Esophagus mucosa (tissue), 1 donor: Measurements from ENCODE around the gene CRB2. TPM values are rescaled to one million over a fixed set of nuclear protein-coding genes. Genes with fewer than 3 reads are reported as not detected.
"Not testable (repeated sequence)": the region's sequence is repeated elsewhere in the genome, so short reads cannot be mapped to it uniquely, and the experiment has no call there.

ENCODE experiments used
- ATAC-seq: fragments of 200-7000 bp; cut with Tn5 transposase; one replicate; pipeline ENCODE4 v1.9.1; 2020
- total RNA-seq: library from RNA; stranded (reverse); gene quantifications from one replicate; pipeline ENCODE4 v1.2.4, GENCODE V29; 2023
- donor health status: DM: yes; HTN: yes; CAD: no.

Gene CRB2
- total RNA-seq, 1 donor from 2014 or later, result not detected

- no peak for ATAC-seq
Observed at GRCh38 chr9:123382653-123383511, 26.9 kb downstream of the CRB2 start.

- no peak for ATAC-seq
Observed at GRCh38 chr9:123383512-123384170, 27.6 kb downstream of the CRB2 start.

GRCh38 chr9:123387686-123388085 lies 31.7 kb downstream of the CRB2 start:
- no peak for ATAC-seq

DNA sequence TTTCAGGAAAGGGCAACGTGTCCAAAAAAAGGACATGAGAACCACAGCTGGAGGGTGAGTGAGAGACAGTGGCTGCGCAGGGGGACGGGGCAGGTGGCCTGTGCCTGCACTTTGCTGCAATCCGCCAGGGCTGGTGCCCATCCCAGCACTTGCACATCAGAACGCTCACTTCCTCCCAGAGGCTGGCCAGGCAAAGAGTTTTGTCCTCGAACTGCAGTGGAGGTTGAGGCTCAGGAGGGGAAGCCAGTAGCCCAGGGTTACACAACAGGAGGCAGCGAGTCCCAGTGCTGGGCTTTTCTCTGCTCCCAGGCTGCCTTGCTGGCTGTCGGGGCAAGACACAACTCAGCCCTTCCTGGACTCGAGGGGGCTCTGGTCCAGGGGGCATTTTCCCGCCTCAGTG lies 33.1 kb downstream of the CRB2 start:
- no peak for ATAC-seq

GRCh38 chr9:123389698-123390097 lies 33.7 kb downstream of the CRB2 start:
- ATAC-seq, result no peak

DNA sequence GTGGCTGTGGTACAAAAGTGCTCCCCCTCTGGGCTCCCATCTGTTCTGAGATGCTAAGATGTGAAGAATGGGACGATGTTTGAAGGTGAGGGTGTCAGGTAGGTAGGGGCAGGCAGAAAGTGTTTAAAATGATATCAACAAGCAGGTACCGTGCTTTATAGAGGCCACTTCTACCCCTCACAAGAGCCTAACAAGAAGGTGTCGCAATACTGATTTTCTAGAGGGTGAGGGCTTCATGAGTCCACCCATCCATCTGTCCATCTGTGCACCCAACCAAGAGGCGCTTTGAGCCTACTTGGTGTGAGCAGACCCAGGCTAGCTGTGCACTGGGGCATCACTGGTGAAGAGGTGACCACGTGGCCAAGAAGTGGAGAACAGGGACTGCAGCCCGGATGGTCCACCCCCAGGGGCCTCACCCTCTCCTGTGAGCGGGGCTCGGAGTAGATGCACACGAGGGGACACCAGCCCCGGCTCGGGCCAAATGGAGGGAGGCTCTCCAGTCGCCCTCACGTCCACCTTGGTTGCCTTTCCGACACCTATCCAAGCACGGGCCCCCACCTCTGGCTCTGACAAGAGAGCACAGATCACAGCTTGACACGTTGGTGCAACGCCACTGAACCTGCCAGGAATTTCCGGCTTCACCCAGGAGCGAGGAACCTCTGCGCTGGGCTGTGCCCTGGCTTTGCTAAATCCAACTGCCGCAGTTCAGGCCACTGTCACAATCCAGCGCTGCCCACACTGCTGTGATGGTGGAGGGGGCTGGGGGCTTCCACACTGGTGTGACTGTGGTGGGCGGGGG lies 34.5 kb downstream of the CRB2 start:
- no peak for ATAC-seq

DNA sequence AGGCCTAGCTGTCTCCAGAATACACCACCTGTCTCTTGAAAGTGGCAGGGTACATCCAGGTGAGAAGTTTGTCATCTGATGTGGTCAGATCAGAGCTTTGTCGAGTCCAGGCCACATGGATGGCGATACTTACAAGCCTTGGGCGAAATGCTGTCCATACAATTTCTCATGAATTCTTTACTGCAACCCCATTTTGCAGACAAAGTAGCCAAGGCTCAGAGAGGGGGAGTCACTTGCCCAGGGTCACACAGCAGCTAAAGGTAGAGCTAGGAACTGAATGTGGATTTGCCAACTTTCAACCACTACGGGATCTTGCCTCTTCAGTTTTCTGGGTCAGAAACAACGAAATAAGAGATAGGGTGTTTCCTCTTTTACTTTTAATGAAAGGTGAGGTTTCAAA lies 35.2 kb downstream of the CRB2 start:
- ATAC-seq, result no peak

- ATAC-seq, result no peak
Observed at GRCh38 chr9:123391946-123392345, 35.9 kb downstream of the CRB2 start.

DNA sequence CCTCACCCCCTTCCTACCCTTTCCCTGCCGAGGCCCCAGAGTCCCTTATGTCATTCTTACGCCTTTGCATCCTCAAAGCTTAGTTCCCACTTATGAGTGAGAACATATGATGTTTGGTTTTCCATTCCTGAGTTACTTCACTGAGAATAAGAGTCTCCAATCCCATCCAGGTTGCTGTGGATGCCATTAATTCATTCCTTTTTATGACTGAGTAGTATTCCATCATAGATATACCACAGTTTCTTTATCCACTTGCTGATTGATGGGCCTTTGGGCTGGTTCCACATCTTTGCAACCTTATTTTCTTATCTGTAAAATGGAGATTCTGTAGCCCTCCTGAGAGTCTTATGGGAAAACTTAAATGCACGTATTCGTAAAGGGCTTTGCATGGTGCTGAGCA lies 36.8 kb downstream of the CRB2 start:
- no peak for ATAC-seq

DNA sequence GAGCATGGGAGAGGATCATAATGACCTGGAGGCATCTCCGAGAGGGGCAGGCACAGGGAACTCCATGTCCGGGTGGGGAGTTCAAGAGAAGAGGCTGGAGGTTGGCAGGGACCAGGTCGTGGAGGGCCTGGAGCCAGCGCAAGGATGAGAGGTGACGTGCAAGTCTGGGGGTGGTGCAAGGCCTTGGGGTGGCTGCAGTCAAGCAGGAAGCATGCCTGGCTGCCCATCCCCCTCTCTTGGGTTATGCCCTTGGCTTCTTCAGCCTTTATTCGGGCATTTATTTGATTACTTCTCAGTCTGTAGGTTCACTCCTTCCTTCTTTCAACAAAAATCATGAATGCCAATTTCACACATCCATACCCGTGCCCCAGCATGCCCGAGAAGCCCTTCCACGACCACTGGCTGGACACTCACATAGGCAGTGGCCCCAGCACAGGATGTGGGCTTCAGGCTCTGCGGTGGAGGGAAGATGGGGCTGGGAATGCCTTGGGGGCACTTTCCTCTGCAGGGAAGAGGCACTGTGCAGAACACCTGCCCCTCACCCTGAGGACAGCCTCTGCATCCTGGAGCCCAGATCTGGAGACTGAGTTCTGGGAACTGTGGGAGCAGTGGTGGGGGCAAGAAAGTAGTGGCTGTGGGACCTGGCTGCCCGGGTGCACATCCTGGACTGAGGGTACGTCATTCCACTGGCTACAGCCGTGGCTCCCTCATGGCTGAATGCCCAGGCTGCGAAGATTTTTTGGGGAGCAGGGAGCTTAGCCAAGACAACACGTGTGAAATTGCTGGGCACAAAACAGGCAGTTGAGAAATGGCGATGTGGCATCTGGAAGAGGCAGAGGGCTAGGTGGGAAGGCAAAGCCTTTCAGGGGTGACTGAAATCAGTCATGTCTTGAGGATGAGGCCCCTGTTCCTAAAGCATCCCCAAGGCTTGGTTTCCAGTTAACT lies 38.6 kb downstream of the CRB2 start:
- no peak for ATAC-seq

GRCh38 chr9:123395276-123395688 lies 39.3 kb downstream of the CRB2 start:
- ATAC-seq, result no peak

DNA sequence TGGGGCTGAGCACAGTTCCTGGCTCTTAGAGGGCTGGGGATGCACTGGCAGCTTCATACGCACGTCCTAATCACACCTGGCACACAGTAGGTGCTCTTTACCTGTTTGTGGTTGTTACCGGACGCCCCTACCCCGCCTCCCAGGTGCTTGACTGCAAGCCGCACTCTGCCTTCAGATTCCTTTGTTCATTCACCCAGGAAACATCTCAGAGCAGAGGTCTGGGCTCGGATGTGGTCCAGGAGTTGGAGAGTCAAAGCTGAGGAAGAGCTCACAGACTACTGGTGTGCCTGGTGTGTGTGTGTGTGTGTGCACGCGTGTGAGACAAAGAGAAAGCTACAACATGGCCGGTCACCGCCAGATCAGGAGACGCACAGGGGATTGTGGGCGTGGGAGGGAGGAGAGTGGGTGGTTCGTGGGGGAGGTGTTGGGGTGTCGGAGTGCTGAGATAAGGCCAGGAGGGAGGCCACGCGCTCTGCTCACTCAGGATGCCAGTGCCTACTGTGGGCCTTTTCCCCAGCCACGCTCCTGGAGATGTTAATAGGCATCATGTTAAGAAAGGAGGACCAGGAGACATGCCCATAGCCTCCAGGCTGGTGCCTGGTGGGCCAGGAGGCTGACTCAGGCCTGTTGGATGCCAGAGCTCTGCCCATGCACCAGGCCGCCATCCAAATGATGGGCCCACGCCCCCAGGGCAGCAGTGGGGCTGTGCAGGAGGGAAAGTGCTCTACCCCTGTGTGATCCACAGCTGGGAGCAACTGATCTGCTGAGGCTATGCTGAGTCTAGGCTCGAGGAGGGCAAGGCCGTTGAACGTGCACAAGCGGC lies 39.9 kb downstream of the CRB2 start:
- no peak for ATAC-seq

DNA sequence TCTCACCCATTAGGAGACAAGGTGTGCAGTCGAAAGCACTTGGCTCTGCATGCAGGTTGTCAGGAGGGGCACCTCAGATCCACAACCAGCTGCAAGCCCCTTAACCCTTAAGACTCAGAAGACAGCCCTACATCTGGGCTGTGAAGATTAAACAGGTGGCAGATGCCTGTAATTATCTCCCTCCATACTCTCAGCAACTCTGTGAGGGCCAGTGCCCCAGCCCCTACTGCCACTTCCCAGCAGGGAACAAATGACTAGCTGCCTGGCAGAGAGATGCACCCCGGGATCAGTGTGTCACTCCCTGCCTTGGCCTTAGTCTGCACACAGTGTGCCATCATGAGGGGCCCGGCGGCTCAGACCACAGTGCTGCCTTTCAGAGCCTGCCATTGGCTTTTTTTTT lies 42.0 kb downstream of the CRB2 start:
- no peak for ATAC-seq

DNA sequence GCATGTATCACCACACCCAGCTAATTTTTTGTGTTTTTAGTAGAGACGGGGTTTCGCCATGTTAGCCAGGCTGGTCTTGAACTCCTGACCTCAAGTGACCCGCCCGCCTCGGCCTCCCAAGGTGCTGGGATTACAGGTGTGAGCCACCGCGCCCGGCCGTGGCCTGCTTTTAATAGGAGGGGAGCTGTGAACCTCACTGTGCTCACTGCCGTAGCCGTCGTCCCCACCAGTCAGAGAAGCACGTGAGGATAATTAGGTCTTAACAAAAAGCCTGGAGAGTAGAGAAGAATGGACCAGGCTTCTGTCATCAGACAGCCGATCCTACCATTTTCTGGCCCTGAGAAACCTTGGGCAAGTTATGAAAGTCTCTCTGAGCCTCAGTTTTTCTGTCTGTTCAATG lies 42.9 kb downstream of the CRB2 start:
- ATAC-seq, result not testable (repeated sequence)

GRCh38 chr9:123399803-123400378 lies 43.9 kb downstream of the CRB2 start:
- no peak for ATAC-seq

DNA sequence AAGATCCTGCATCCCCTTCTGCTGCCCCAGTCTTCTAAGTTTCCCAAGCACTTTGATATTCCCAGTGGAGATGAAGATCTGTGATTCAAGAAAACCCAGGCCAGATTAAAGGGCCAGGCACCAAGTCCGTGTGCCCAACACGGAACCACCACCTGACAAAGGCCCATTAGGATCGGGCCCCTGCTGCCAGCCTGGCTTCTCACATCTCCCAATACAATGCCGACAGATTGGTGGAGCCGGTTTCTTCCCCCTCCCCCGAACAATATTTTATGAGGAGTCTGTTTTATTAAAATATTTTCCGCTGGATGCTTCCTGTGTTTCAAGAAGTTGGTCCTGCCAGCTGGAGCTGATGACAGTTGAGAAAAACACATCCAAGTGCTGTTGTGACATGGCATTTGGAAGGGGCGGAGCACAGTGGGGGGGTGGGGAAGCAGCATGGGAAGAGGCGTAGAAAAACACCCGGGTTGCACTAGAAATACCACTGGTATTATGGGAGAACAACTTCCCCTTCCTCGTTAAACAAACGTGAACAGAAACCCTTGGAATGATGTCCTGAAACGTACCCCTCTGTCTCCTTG lies 45.0 kb downstream of the CRB2 start:
- ATAC-seq, result no peak

- ATAC-seq, result peak; percentile 52
Observed at GRCh38 chr9:123401879-123402513, 46.0 kb downstream of the CRB2 start.

- no peak for ATAC-seq
Observed at GRCh38 chr9:123402981-123403509, 47.0 kb downstream of the CRB2 start.

DNA sequence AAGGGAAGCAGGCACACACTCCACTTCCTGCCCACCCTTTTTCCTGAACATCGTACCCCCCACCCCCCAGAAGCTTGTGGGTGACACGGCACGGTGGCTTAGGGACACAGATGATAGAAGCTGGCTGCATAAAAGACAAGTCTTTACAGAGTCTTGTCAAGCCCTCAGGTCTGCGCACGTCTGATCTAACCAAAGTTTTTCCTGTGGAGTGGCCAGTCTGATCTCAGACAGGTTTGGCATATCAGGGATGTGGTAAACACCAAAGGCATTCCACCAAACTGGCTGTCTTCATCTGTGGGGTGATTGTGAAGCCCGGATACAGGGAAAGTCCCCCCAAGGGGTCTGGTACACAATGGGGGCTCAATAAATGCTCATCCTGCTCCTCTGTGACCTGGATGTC lies 50.0 kb downstream of the CRB2 start:
- ATAC-seq, result no peak
